Measurements from ENCODE around the gene TMEM175.

Gene TMEM175, protein sequence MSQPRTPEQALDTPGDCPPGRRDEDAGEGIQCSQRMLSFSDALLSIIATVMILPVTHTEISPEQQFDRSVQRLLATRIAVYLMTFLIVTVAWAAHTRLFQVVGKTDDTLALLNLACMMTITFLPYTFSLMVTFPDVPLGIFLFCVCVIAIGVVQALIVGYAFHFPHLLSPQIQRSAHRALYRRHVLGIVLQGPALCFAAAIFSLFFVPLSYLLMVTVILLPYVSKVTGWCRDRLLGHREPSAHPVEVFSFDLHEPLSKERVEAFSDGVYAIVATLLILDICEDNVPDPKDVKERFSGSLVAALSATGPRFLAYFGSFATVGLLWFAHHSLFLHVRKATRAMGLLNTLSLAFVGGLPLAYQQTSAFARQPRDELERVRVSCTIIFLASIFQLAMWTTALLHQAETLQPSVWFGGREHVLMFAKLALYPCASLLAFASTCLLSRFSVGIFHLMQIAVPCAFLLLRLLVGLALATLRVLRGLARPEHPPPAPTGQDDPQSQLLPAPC

DNA sequence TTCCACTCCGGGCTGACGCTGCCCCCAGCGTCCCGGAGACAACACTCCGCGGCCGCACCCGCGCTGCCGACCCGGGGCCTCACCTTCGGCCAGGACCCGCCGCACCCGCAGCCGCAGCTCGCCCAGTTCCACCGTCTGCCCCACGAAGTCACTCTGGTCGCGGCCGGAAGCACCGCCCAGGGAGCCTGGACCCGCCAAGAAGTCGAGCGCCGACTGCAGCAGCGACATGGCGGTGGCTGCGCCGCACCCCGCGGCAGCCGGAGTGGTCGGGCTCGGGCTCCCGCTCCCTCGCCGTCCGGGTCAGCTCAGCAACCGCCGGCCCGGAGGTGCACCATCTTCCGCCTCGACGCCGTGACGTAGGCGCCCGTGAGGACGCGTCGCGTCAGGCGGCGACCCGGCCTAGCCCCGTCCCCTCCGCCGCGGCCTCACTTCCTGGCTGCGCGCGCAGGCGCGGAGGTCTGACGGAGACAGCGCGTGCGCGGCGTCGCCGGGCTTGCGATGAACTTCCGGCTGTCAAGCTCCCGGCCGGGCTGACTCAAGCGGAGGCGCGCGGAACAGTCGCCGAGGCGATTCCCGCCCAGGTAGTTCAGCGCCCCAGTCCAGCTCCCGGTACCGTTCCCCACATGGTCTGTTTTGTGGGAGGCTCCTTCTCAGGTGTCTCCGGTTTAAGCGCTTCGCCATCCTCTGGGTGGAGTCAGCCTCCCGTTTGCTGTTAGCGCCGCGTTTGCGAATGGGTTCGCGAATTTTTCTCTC lies at the start of gene TMEM175, which contains the start of gene GAK:
Gene TMEM175, plus strand, starts transcription at position 501 of the 753 bp plus-strand sequence. CDS start 15,280 bp downstream, outside the sequence.
Gene GAK, minus strand, starts transcription at position 357 of the 753 bp plus-strand sequence. Its CDS starts 129 bp downstream, at position 228.
- DNase-seq (ENCODE audit: extremely low read depth in 1 of 2, low read depth in 1 of 2) = peak; percentile 83 to 94

DNA sequence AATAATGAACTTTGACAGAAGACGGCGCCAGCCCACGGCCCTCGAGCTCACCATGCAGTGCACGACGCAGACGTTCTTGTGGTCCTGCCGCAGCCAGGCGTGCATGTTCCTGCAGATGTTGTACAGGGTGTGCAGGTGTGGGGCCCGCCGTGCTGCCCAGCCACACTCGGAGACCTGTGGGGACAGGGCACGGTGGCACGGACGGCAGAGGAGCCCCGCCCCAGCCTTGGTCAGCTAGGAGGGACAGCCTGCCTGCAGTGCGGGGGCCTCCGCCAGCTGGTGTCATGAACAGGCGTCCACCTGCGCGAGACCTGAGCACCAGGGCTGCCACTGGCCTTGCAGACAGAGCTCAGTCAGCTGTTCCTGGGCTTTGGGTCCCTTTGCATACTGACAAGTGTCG lies 49.6 kb upstream of the TMEM175 start:
- DNase-seq (ENCODE audit: extremely low read depth in 1 of 2, low read depth in 1 of 2) = no peak

DNA sequence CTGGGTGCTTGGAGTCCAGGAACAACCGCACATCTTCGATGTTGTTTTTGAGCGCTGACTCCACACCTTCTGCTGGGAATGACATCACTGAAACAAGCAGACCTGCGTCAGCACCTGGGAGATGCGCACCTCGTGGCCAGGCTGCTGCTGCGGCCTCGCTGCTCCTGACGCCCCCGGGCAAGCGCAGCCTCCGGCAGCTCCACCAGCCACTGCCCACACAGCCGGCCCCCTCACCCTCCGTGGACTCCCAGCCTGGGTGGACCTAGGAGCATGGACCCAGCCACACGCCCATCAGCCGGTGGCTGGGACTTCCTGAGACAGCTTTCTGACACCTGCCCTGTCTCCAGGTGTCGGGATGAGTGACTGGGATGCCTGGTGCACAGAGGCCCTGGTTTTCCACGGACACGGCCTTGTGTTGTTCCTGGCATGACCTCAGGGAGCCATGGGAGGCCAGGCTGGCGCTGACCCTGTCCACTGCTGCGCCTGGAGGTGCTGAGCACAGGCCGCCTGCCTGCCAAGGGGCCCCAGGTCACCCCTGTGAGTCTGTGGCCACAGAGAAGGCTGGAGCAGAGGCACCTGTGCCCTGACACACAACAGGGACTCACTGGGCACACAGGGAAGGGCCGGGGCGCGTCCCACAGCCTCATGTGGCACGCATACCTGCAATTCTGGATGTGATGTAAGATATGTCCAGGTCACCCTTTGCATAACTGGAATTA lies 48.7 kb upstream of the TMEM175 start:
- no peak for DNase-seq (ENCODE audit: extremely low read depth in 1 of 2, low read depth in 1 of 2)

DNA sequence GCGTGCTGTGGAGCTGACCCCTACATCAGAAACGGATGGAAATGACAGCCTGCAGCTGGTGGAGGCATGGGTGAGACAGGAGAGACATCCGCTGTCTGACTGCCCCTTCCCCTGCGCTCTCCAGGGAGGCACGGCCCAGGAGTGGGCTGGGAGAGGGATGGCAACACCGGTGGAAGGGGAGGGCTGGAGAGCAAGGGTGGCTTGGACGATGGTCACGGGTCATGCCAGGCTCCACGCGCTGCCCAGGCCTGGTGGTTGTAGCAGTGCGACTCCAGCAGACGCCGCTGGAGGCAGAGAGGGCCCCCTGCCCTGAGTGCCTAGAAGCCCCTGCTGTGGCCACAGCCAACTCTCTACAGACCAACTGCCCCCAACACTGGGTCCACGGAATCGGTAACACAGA lies 48.0 kb upstream of the TMEM175 start:
- DNase-seq (ENCODE audit: extremely low read depth in 1 of 2, low read depth in 1 of 2) = no peak

DNA sequence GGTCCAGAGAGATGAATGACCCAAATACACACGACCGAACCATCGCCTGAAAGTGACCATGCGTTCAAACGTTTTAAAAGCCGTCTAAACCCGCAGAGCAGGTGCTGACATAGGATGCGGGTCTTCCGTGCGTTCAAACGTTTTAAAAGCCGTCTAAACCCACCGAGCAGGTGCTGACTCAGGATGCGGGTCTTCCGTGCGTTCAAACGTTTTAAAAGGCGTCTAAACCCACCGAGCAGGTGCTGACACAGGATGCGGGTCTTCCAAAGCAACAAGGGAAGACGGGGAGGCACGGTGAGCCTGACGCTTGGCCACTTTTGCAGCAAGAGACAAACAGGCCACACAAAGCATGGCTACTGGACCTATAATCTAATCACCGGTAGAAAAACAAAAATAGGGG lies 47.4 kb upstream of the TMEM175 start:
- no peak for DNase-seq (ENCODE audit: extremely low read depth in 1 of 2, low read depth in 1 of 2)

DNA sequence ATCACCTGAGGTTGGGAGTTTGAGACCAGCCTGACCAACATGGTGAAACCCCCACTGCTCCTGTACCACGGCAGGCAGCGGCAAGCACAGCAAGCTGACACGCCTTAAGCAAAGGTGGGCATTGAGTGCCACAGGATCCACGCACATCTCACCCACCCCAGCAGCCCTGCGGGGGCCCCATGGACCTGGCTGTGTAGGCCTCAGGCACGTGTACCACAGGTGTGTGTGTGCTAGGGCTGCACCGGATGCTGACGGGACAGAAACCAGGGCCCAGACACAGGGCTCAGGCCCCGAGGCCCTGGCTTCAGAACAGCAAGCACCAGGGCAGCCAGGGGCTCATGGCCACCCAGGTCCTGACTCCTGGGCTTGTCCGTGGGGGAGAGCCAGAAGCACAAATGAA lies 46.9 kb upstream of the TMEM175 start:
- DNase-seq (ENCODE audit: extremely low read depth in 1 of 2, low read depth in 1 of 2) = no peak

DNA sequence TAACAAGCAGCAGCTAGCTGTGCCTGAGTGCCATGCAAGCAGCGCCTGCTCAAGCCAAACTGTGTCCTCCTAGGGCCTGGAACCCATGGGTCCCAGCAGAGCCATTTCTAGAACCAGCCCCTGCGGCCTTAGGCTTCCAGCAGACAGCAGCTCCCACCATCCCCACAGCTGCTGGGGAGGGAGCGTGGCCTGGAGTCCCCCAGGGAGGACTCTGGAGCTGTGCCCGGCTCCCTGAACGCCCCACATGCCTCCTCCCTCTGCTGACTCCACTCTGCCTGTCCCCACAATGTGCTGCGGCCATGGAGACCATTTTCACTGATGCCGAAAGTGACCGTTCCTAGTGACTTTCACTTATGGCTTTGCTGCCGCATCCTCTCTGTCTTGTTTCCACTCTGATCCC lies 46.0 kb upstream of the TMEM175 start:
- DNase-seq (ENCODE audit: extremely low read depth in 1 of 2, low read depth in 1 of 2) = no peak

DNA sequence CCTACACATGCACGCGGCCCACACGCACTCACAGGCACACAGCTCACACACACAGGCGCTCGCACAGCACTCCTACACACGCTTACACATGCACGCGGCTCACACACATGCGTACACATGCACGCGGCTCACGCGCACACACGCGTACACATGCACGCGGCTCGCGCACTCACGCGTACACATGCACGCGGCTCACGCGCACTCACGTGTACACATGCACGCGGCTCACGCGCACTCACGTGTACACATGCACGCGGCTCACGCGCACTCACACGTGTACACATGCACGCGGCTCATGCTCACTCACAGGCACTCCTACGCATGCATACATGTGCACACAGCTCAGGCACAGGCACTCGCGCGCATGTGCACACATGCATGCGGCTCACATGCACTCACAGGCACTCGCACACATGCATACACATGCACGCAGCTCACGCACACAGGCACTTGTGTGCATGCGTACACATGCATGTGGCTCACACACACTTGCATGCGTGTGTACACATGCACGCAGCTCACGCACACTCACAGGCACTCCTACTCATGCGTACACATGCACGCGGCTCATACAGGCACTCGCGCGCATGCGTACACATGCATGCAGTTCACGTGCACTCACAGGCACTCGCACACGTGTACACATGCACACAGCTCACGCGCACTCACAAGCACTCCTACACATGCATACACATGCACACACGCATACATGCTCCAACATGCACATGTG lies 45.1 kb upstream of the TMEM175 start:
- DNase-seq (ENCODE audit: extremely low read depth in 1 of 2, low read depth in 1 of 2) = no peak

DNA sequence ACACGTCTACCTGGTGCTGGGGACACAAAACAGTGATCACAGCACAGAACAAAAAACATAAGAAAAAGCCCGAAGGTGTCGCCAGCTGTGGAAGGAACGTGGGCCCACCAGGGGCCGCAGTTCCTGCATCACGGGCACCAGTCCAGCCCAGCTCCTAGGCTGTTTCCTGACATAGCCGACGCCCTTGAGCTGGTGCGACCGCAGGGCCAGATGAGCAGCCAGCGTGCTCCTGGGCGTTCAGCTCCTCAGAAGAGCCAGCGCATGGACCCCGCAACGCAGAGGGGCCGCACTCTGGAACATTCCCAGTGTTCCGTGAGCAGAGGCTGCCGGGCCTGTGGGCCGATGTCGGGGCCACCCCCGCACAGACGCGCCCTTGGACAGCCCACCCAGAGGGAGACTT lies 44.2 kb upstream of the TMEM175 start:
- no peak for DNase-seq (ENCODE audit: extremely low read depth in 1 of 2, low read depth in 1 of 2)

DNA sequence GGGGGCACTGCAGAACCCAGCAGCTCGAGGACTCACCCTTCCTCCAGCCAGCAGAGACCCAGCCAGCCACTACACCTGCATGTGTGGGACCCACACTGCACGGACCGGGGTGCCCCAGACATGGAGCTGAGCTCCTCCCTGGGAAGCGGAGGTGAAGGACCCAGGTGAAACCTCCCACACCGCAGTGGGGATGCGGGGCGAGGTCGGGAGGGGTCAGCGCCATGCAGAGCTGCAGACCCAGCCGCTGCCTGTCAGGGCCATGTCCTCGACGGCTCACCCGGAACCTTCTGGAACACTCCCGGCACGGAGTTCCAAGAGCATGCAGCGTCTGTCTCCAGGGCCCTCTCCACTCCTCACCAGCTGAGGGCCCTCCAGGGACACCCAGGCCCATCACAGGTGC lies 42.7 kb upstream of the TMEM175 start:
- DNase-seq (ENCODE audit: extremely low read depth in 1 of 2, low read depth in 1 of 2) = no peak

DNA sequence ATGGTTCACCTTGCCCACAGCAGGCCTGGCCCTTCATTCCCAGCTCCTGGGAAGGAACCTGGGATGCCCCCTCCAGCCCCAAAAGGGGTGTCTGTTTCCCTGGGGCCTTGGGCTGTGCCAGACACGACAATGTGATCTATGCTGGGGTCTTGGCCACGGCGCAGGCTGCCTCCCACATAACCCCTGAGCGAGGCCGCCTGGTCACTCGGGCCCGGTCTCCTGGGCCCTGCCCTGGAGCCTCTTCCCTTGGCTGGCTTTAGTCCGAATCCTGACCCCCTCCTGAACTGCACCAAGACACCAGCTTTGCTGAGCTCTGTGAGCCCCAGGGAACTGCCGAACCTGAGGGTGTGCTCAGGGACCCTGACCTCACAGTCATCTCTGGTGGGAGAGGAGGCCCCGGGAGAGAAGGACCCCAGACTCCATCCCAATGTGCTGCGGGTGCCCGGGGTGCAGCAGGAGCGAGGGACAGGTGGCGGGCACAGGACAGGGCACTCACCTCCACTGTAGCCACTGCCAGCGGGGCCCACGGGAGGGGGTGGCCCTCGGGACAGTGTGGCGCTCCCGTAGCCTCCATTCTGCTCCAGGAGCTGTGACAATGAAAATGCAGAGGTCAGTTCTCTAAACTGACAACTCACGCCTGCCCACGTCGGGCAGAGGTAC lies 42.1 kb upstream of the TMEM175 start:
- no peak for DNase-seq (ENCODE audit: extremely low read depth in 1 of 2, low read depth in 1 of 2)

DNA sequence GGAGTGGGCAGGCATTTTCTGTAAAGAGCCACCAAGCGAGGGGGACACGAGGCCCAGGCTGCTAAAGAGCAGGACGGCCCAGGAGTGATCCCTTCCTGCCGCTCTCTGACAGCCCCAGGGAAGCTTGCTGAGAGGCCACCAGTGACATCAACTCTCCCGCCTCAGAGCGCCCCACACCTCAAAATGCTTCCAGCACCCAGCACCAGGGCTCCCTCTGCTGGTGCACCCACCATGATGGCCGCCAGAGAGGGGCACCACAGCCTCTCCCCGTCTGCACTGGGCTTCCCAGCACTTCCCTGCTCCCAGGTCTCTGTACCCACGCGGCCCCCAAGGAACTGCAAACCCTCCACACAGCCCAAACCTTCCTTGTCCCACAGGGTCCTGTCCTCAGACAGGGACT lies 40.5 kb upstream of the TMEM175 start:
- DNase-seq (ENCODE audit: extremely low read depth in 1 of 2, low read depth in 1 of 2) = no peak

DNA sequence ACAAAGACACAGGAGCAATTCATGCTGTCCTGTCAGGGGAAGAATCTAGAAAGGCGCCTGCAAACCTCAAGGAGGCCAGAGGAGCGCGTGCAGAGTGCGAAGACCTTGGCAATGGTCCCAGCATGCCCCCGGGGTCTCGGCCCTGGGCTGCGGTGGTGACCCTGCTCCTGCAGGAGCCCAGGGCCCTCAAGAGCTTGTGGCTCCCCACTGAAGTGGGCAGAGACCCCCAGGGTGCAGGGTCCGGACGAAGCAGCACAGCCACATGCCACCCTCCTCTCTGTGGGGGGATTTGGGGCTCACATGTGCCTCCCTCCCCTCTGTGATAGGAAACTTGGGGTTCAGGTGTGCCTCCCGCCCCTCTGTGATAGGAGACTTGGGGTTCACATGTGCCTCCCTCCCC lies 39.5 kb upstream of the TMEM175 start:
- DNase-seq (ENCODE audit: extremely low read depth in 1 of 2, low read depth in 1 of 2) = no peak

DNA sequence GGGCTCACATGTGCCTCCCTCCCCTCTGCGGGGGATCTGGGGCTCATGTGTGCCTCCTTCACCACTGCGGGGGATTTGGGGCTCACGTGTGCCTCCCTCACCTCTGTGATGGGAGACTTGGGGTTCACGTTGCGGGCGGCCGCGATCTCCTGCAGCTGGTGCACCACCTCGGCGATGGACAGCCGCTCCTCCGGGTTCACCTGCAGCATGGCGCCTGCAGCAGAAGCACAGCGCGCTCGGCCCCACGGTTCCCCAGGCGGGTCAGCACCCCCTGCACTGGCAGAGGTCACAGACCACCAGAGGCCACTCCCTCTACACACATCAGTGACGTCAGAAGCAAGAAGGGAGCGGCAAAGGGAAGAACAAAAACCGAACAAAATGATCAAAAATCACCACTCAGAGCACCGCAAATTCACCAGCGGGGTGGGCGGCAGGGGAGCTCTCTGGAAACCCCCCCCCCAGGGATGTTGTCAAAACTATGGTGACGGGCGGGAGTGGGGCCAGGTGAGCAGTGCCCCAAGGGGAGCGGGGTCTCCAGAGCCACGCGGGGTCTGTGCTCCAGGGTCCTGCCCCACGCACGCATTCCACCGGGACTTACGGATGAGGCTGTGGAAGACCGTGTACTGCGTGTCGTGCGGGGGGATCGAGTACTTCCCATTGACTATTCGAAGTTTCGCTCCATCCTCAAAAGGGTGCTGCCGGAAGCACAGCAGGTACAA lies 38.8 kb upstream of the TMEM175 start:
- DNase-seq (ENCODE audit: extremely low read depth in 1 of 2, low read depth in 1 of 2) = no peak

DNA sequence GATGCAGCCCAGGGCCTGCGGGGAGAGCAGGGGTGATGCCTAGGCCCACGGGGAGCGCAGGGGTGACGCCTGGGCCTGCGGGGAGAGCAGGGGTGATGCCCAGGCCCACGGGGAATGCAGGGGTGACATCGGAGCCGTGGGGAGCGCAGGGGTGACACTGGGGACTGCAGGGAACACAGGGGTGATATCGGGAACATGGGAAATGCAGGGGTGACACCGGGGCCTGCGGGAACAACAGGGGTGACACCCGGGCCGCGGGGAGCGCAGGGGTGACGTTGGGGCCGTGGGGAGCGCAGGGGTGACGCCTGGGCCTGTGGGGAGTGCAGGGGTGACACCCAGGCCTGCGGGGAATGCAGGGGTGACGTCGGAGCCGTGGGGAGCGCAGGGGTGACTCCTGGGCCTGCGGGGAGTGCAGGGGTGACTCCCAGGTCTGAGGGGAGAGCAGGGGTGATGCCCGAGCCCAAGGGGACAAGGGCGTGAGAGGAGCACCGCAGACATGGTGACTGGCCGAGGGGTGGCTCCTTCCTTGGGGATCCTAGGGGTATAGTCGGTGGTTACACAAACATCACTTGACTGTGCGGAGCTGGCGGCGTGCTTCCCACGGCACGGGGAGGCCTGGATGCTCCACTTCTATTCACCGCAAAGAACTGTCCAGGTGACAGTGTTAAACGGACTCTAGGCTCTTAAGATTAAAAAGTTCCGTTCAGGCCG lies 38.1 kb upstream of the TMEM175 start:
- no peak for DNase-seq (ENCODE audit: extremely low read depth in 1 of 2, low read depth in 1 of 2)

DNA sequence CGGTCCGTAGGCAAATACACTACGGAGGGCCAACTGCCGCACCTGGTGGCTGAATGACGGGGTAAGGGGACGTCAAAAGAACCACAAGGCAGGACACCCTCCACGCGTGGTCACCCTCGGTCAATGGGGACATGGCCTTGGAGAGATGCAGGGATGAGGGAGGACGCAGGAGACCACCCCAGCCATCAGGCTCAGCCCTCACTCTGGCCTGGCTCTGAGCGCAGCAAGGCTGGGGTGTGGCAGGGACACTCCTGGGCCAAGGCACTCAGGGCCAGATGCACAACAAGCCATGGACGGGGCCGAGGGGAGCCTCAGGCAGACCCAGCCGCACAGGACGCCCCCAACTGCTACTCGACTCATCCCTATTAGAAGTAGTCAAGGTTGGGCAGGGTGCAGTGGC lies 36.7 kb upstream of the TMEM175 start:
- DNase-seq (ENCODE audit: extremely low read depth in 1 of 2, low read depth in 1 of 2) = no peak

DNA sequence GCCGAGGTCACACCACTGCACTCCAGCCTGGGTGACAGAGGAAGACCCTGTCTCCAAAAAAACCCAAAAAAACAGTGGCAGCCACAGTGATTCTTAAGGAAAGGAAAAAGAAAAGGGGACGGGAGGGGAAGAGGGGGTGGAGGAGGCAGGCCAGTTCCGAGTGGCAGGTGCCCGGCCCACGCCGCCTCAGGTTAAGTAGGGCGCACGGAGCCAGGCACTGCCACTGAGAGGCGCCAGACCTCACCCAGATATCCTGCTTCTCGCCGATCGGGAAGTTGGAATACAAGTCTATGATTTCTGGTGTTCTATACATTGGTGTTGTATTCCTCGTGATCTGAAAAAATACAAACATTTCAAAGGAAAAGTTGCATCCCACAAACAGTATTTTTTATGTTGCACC lies 36.0 kb upstream of the TMEM175 start:
- no peak for DNase-seq (ENCODE audit: extremely low read depth in 1 of 2, low read depth in 1 of 2)

DNA sequence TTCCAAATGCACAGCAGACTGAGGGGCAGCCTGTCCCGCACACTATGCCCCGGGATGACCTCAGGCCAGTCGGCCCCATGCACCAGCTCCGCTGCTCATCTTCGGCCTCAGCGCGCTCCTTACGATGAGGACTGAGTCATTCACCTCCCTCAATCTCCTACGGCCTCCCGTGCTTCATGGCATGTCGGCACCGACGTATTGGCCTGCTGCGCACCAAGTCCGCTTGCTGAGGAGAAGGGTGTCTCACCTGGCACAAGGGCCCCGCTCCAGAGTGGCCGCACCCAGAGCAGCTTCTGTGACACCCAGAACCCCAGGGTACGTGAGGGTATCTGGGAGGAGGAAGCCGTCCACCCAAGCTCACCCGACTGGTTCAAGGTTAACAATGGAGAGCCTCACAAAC lies 35.6 kb upstream of the TMEM175 start:
- DNase-seq (ENCODE audit: extremely low read depth in 1 of 2, low read depth in 1 of 2) = no peak

DNA sequence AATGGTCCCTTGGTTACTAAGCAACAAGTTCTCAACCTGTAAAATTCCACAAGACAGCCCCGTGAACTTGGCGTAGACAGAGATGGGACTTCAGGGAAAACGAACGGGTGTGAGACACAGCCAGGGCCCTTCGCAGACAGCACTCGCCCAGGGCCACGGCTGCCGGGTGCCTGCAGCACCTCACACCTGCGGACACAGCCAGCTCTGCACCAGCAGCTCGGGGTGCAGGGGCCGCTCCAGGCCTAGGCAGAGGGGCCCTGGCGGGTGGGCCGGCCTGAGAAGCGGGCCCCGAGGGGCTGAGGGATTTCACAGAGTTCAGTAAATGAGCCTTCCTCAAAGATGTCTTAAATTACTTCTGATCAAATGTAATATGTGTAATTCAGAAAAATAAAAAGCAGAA lies 34.1 kb upstream of the TMEM175 start:
- DNase-seq (ENCODE audit: extremely low read depth in 1 of 2, low read depth in 1 of 2) = no peak

Measured in activated CD8-positive, alpha-beta memory T cell treated with anti-CD3 and anti-CD28 coated beads for 1 hour (primary cell).